Fibroblast of lung (primary cell): ENCODE data around the gene TINCR. TPM values are rescaled to one million over a fixed set of nuclear protein-coding genes. Genes with fewer than 3 reads are reported as not detected.

Experiments
- DNase-seq, 2 donors: peaks; one replicate each; pipeline versions ENCODE4 v3.0.0 to v3.0.0-alpha.2; 2010; ENCODE audit warnings: low read depth in 2 of 2
- H2AFZ ChIP-seq: 2 replicates; pipeline ENCODE4 v1.5.1; 2012; ENCODE audit warnings: low read length, control low read depth, inconsistent platforms
- H3K27ac ChIP-seq: 2 replicates; pipeline ENCODE4 v1.5.1; 2011; ENCODE audit warnings: low read length, control low read depth; ENCODE audit not compliant: insufficient read depth
- H3K27me3 ChIP-seq: 2 replicates; pipeline ENCODE4 v1.5.1; 2011; ENCODE audit warnings: mild to moderate bottlenecking, low read length; ENCODE audit not compliant: control insufficient read depth, insufficient read depth
- H3K36me3 ChIP-seq: 2 replicates; pipeline ENCODE4 v1.5.1; 2011; ENCODE audit warnings: low read length; ENCODE audit not compliant: control insufficient read depth, insufficient read depth
- H3K4me1 ChIP-seq: 2 replicates; pipeline ENCODE4 v1.5.1; 2011; ENCODE audit warnings: low read length; ENCODE audit not compliant: control insufficient read depth, insufficient read depth; ENCODE audit errors: extremely low read depth
- H3K4me2 ChIP-seq: 2 replicates; pipeline ENCODE4 v1.5.1; 2011; ENCODE audit warnings: low read length, control low read depth; ENCODE audit not compliant: insufficient read depth; ENCODE audit errors: extremely low read depth
- H3K4me3 ChIP-seq, 4 experiments: fragments of 200-600 bp in 1 of 4; sonication (generic) in 1 of 4; replicated peaks in 1 of 4; 2 replicates each; pipeline ENCODE4 v1.5.1; 2011 to 2016; ENCODE audit warnings: low read length in 4 of 4, low read depth in 3 of 4, mild to moderate bottlenecking in 3 of 4, control low read depth in 2 of 4, inconsistent platforms in 1 of 4, mixed read lengths in 1 of 4; ENCODE audit not compliant: insufficient read depth in 1 of 4; ENCODE audit errors: control extremely low read depth in 1 of 4
- H3K79me2 ChIP-seq: 2 replicates; pipeline ENCODE4 v1.5.1; 2012; ENCODE audit warnings: mild to moderate bottlenecking, low read length, inconsistent platforms; ENCODE audit not compliant: control insufficient read depth, insufficient read depth
- H3K9ac ChIP-seq: 2 replicates; pipeline ENCODE4 v1.5.1; 2011; ENCODE audit warnings: mild to moderate bottlenecking, low read length, control low read depth; ENCODE audit not compliant: insufficient read depth
- H3K9me3 ChIP-seq: 2 replicates; pipeline ENCODE4 v1.5.1; 2012; ENCODE audit warnings: low read depth, low read length; ENCODE audit not compliant: control insufficient read depth, insufficient read depth
- H4K20me1 ChIP-seq: 2 replicates; pipeline ENCODE4 v1.5.1; 2011; ENCODE audit warnings: low read length; ENCODE audit not compliant: control insufficient read depth, insufficient read depth; ENCODE audit errors: extremely low read depth
- EZH2 ChIP-seq: IDR thresholded peaks from 2 replicates; pipeline ENCODE4 v1.5.1; 2012; ENCODE audit warnings: low read length, control low read depth, mild to moderate bottlenecking; ENCODE audit errors: missing control alignments
- polyA plus RNA-seq, 2 donors: library from polyadenylated mRNA; depleted of rRNA in 1 of 2; stranded (reverse) in 1 of 2; unstranded in 1 of 2; fragments of >200 nt; gene quantifications; 2 replicates each; pipeline ENCODE4 v1.2.1, GENCODE V29; 2011 to 2012; ENCODE audit warnings: missing spikeins in 1 of 2
- total RNA-seq: library from RNA; depleted of rRNA; stranded (reverse); fragments of >200 nt; gene quantifications from 2 replicates; pipeline ENCODE4 v1.2.1, GENCODE V29; 2014
- TF ChIP-seq, protein P1 (sequence below), 2 donors: IDR thresholded peaks in 1 of 2; conservative IDR thresholded peaks in 1 of 2; 1 replicate in 1 of 2; 2 replicates in 1 of 2; pipeline ENCODE4 v1.5.1; 2011 to 2012; ENCODE audit warnings: low read length in 2 of 2, control low read depth in 1 of 2, inconsistent platforms in 1 of 2, low read depth in 1 of 2, mild to moderate bottlenecking in 1 of 2

TINCR gene
- total and polyA plus RNA-seq, 2 donors (not counting 1 experiment from before 2014, with no cell fraction given): 0.06 to 0.17 TPM

DNA sequence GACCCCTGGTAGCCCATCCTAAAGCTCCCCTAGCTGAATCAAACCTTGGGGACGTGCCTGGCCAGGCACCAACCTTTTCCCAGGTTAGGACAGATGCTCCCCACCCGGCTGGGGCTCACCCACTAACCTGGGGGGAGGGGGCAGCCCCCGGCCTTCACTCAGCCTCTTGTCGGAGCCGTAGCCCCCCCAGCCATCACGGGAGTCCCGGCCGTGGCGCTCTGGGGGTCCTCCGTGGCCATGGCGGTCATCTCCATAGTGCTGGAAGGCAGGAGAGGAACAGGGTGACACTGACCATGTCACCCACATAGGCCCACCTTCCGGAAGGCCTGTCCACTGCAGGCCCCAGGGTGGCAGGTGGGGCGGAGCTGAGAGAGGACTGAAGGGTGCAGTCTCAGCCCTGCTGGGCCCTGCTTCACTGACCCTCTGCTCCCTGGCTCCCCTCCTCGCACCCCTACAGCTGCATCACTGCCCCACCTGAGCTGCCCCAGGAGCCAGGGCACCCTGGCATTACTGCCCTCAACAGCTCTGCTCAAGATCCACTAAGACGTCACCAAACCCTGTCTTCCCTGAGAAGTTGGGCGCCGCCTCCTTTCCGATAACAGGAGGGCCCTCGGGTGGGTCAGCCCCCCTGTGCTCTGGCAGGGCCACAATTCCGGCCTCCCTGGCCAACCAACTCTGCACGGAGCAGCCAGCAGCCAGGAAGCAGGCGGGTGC is 22.6 kb upstream of the TINCR start:
- no peak overlapping the region for H3K4me3 ChIP-seq
- no peaks in the 10 kb centered on the region for H3K9me3 ChIP-seq
- no peak overlapping the region for H3K27ac ChIP-seq
- TF ChIP-seq EZH2: no peak
- TF ChIP-seq, protein P1, sequence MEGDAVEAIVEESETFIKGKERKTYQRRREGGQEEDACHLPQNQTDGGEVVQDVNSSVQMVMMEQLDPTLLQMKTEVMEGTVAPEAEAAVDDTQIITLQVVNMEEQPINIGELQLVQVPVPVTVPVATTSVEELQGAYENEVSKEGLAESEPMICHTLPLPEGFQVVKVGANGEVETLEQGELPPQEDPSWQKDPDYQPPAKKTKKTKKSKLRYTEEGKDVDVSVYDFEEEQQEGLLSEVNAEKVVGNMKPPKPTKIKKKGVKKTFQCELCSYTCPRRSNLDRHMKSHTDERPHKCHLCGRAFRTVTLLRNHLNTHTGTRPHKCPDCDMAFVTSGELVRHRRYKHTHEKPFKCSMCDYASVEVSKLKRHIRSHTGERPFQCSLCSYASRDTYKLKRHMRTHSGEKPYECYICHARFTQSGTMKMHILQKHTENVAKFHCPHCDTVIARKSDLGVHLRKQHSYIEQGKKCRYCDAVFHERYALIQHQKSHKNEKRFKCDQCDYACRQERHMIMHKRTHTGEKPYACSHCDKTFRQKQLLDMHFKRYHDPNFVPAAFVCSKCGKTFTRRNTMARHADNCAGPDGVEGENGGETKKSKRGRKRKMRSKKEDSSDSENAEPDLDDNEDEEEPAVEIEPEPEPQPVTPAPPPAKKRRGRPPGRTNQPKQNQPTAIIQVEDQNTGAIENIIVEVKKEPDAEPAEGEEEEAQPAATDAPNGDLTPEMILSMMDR (conservative IDR thresholded peaks at IDR 0.05 in 1 of 2, IDR thresholded peaks at IDR 0.05 in 1 of 2; ENCODE audit: low read depth in 1 of 2, low read length in 2 of 2): no peak
- no peak overlapping the region for H2AFZ ChIP-seq
- DNase-seq: no peak
- peaks cover 34% of the 10 kb centered on the region for H3K36me3 ChIP-seq
- H3K4me2 ChIP-seq: no peak overlapping the region
- no peaks in the 10 kb centered on the region for H4K20me1 ChIP-seq
- no peak overlapping the region for H3K9ac ChIP-seq
- no peaks in the 10 kb centered on the region for H3K27me3 ChIP-seq
- no peaks in the 10 kb centered on the region for H3K79me2 ChIP-seq
- no peaks in the 10 kb centered on the region for H3K4me1 ChIP-seq

- H2AFZ ChIP-seq: no peak overlapping the region
- peaks cover 26% of the 10 kb centered on the region for H3K36me3 ChIP-seq
- no peaks in the 10 kb centered on the region for H3K27me3 ChIP-seq
- no peaks in the 10 kb centered on the region for H3K79me2 ChIP-seq
- no peak for DNase-seq
- no peak overlapping the region for H3K4me2 ChIP-seq
- H3K9ac ChIP-seq: no peak overlapping the region
- no peaks in the 10 kb centered on the region for H4K20me1 ChIP-seq
- no peaks in the 10 kb centered on the region for H3K9me3 ChIP-seq
- no peak overlapping the region for H3K27ac ChIP-seq
- TF ChIP-seq, protein P1 (conservative IDR thresholded peaks at IDR 0.05 in 1 of 2, IDR thresholded peaks at IDR 0.05 in 1 of 2; ENCODE audit: low read depth in 1 of 2, low read length in 2 of 2): no peak
- TF ChIP-seq EZH2: no peak
- H3K4me3 ChIP-seq: no peak overlapping the region
- no peaks in the 10 kb centered on the region for H3K4me1 ChIP-seq
These were observed 21.3 kb upstream of the TINCR start for GRCh38 chr19:5588906-5589676.

DNA sequence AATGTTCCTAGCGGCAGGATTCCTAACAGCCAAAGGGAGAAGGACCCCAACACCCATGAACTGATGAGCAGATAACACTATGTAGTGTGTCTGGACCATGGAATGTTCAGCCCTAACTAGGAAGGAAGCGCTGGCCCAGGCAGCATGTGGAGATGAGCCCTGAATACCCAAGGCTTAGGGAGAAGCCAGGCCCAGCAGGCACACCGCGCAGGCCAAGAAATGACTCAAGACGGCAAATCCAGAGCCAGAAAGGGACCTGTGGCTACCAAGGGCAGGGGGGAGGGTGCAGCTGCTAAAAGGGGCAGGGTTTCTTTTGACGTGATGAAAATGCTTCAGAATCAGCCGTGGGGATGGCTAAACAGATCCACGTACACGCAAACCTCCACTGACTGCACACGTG is 20.7 kb upstream of the TINCR start:
- H3K27ac ChIP-seq: no peak overlapping the region
- no peaks in the 10 kb centered on the region for H3K9me3 ChIP-seq
- no peak overlapping the region for H2AFZ ChIP-seq
- H3K4me2 ChIP-seq: no peak overlapping the region
- no peaks in the 10 kb centered on the region for H4K20me1 ChIP-seq
- H3K79me2 ChIP-seq: no peaks in the 10 kb centered on the region
- no peak overlapping the region for H3K4me3 ChIP-seq
- TF ChIP-seq, protein P1 (conservative IDR thresholded peaks at IDR 0.05 in 1 of 2, IDR thresholded peaks at IDR 0.05 in 1 of 2; ENCODE audit: low read depth in 1 of 2, low read length in 2 of 2): no peak
- no peak for TF ChIP-seq EZH2
- H3K4me1 ChIP-seq: no peaks in the 10 kb centered on the region
- H3K36me3 ChIP-seq: peaks cover 22% of the 10 kb centered on the region
- no peak overlapping the region for H3K9ac ChIP-seq
- no peaks in the 10 kb centered on the region for H3K27me3 ChIP-seq
- DNase-seq: peak in 1 of 2 donors; percentile 69
